Adrenal gland (tissue), 12 donors: ENCODE results near the gene TFG. TPM values are rescaled to one million over a fixed set of nuclear protein-coding genes. Genes with fewer than 3 reads are reported as not detected.

Source experiments
- DNase-seq, 7 donors: peaks; one replicate each; pipeline ENCODE4 v3.0.0-alpha.2; 2019 to 2020
- H3K27ac ChIP-seq, 5 donors: fragments of 200-600 bp; sonication (generic) in 4 of 5; 1 replicate in 3 of 5; 2 replicates in 2 of 5; pipeline versions ENCODE4 v1.5.1 to v1.8.0; 2016 to 2020; ENCODE audit warnings: mild to moderate bottlenecking in 1 of 5
- H3K27me3 ChIP-seq: fragments of 200-600 bp; 2 replicates; pipeline ENCODE4 v1.8.0; 2021
- H3K36me3 ChIP-seq, 2 donors: fragments of 200-600 bp; replicated peaks in 1 of 2; 1 replicate in 1 of 2; 2 replicates in 1 of 2; pipeline versions ENCODE4 v1.5.1 to v1.8.0; 2018 to 2022
- H3K4me1 ChIP-seq, 2 donors: fragments of 200-600 bp; replicated peaks in 1 of 2; 1 replicate in 1 of 2; 2 replicates in 1 of 2; pipeline versions ENCODE4 v1.5.1 to v1.8.0; 2018 to 2021
- H3K4me3 ChIP-seq, 4 donors: fragments of 200-600 bp; sonication (generic) in 3 of 4; one replicate each; pipeline ENCODE4 v1.5.1; 2016 to 2018
- H3K9me3 ChIP-seq, 3 donors: fragments of 200-600 bp; sonication (generic) in 1 of 3; replicated peaks in 1 of 3; 1 replicate in 2 of 3; 2 replicates in 1 of 3; pipeline versions ENCODE4 v1.5.1 to v1.8.0; 2016 to 2021
- CTCF ChIP-seq, 6 experiments: fragments of 450-650 bp in 4 of 6; fragments of 200-600 bp in 2 of 6; sonication (generic) in 1 of 6; IDR thresholded peaks; 1 replicate in 5 of 6; 2 replicates in 1 of 6; pipeline versions ENCODE4 v1.5.1 to v1.8.0; 2016 to 2021; ENCODE audit warnings: antibody characterized with exemption in 6 of 6, mild to moderate bottlenecking in 2 of 6, moderate library complexity in 1 of 6
- POLR2A ChIP-seq, 2 donors: fragments of 450-650 bp; IDR thresholded peaks; one replicate each; pipeline ENCODE4 v1.6.1; 2017; ENCODE audit warnings: antibody characterized with exemption in 2 of 2, mild to moderate bottlenecking in 2 of 2, moderate library complexity in 1 of 2
- WGBS, 4 donors: extraction: QIAGEN DNeasy Blood & Tissue Kit in 2 of 4; methylation state at CpG; one replicate each; pipeline versions ENCODE4 v1.1.5 to v1.1.7; 2013 to 2017; 5-methylcytosine and 5-hydroxymethylcytosine counted together
- intact Hi-C, 2 donors: fragments of 100-400 bp; cut with DNase I; formaldehyde crosslinking; loops; one replicate each; pipeline versions ENCODE4 v1.14.1 to v1.15.0; 2022 to 2023
- polyA plus RNA-seq, 3 donors: library from polyadenylated mRNA; stranded (reverse); fragments of 200-250 nt in 2 of 3; fragments of 350-450 nt in 1 of 3; fragmentation: Illumina TruSeq in 1 of 3; extraction: RNeasy Lipid Tissue Mini Kit (QIAGEN cat#74804) in 1 of 3; gene quantifications; one replicate each; pipeline ENCODE4 v1.2.3, GENCODE V29; 2013 to 2014
- total RNA-seq, 9 donors: library from RNA; depleted of rRNA in 4 of 9; stranded (reverse); fragments of >200 nt in 4 of 9; fragments of 120-200 nt in 1 of 9; fragmentation: NEBNext Ultra II Directional in 1 of 9; extraction: Animal tissue kit (Norgen Biotek cat#: 25700) in 1 of 9; gene quantifications; one replicate each; pipeline versions ENCODE4 v1.1.0 to v1.2.4, GENCODE V29; 2013 to 2023
- donor health status: healthy with polysubstance abuse.
- donor health status: Bipolar disorder and iron deficiency.
- donor health status: DM: yes; HTN: yes; CAD: no.
- donor health status: DM: no; HTN: no; CAD: no.
- donor health status: DM: no; HTN: no; CAD: no.
- donor health status: DM: yes; HTN: yes; CAD: no.

TFG gene
- total and polyA plus RNA-seq, 12 donors: 51.1 to 268 (median 81.3) TPM

GRCh38 chr3:100709842-100710260 is 557 bp downstream of the TFG start:
- Histone ChIP-seq H3K27me3 (peaks cover 3% of the 10 kb centered on the region), H3K4me1 (peaks cover 22 to 34% of the 10 kb centered on the region in 2 donors), H3K4me3 (peak overlapping the region in 3 of 4 donors; percentile 4 to 87 (median 78)), H3K36me3 (peaks cover 0 to 11% of the 10 kb centered on the region in 2 donors), H3K9me3 (no peaks in the 10 kb centered on the region), H3K27ac (peak overlapping the region; percentile 57 to 97 (median 96))
- 0 to 1% (median 1%) methylated on average over 8 to 22 of the region's 23 CpGs for WGBS, 4 donors
- TF ChIP-seq CTCF (IDR thresholded peaks at IDR 0.05): no peak
- no peak for TF ChIP-seq POLR2A (IDR thresholded peaks at IDR 0.05)
- intact Hi-C loops: no loop called here
- DNase-seq: peak; percentile 36 to 61 (median 39)

GRCh38 chr3:100710261-100710968 is 1.1 kb downstream of the TFG start:
- 16 to 27% (median 21%) methylated on average over 8 of the region's 8 CpGs for WGBS, 4 donors
- TF ChIP-seq CTCF (IDR thresholded peaks at IDR 0.05) (peak in 5 of 6 experiments; percentile 10 to 27 (median 17)), POLR2A (IDR thresholded peaks at IDR 0.05) (no peak)
- peak; percentile 20 to 61 (median 41) for DNase-seq
- H3K27ac ChIP-seq: peak overlapping the region; percentile 57 to 97 (median 96)
- H3K9me3 ChIP-seq: no peaks in the 10 kb centered on the region
- peaks cover 3% of the 10 kb centered on the region for H3K27me3 ChIP-seq
- H3K4me3 ChIP-seq: peak overlapping the region in 3 of 4 donors; percentile 4 to 87 (median 78)
- intact Hi-C loops: no loop called here
- peaks cover 0 to 16% of the 10 kb centered on the region in 2 donors for H3K36me3 ChIP-seq
- H3K4me1 ChIP-seq: peaks cover 22 to 40% of the 10 kb centered on the region in 2 donors

- Histone ChIP-seq H3K9me3 (no peaks in the 10 kb centered on the region), H3K4me1 (peaks cover 22 to 55% of the 10 kb centered on the region in 2 donors), H3K4me3 (no peak overlapping the region), H3K27ac (no peak overlapping the region), H3K27me3 (no peaks in the 10 kb centered on the region), H3K36me3 (peaks cover 0 to 20% of the 10 kb centered on the region in 2 donors)
- intact Hi-C loops: no loop called here
- TF ChIP-seq CTCF (IDR thresholded peaks at IDR 0.05): no peak
- TF ChIP-seq POLR2A (IDR thresholded peaks at IDR 0.05): no peak
- DNase-seq: no peak
Observed at GRCh38 chr3:100715176-100715575, 5.9 kb downstream of the TFG start.

GRCh38 chr3:100717063-100717462 is 7.8 kb downstream of the TFG start:
- peaks cover 0 to 30% of the 10 kb centered on the region in 2 donors for H3K36me3 ChIP-seq
- no peak overlapping the region for H3K27ac ChIP-seq
- 89 to 92% (median 91%) methylated on average over 2 of the region's 2 CpGs for WGBS, 4 donors

More at GRCh38 chr3:100717063-100717462, 7.8 kb downstream of the TFG start:
- Histone ChIP-seq H3K27me3 (no peaks in the 10 kb centered on the region), H3K9me3 (no peaks in the 10 kb centered on the region), H3K4me3 (no peak overlapping the region), H3K4me1 (peaks cover 7 to 36% of the 10 kb centered on the region in 2 donors)
- TF ChIP-seq POLR2A (IDR thresholded peaks at IDR 0.05) (no peak), CTCF (IDR thresholded peaks at IDR 0.05) (no peak)
- intact Hi-C loops: no loop called here
- no peak for DNase-seq
